Mesenchymal stem cell (in vitro differentiated cells and primary cell): Measurements from ENCODE around the gene VSTM1.
"Not testable (repeated sequence)": the region's sequence is repeated elsewhere in the genome, so short reads cannot be mapped to it uniquely, and the experiment has no call there.

ENCODE experiments used
- DNase-seq: peaks from one replicate; pipeline ENCODE4 v3.0.0-alpha.2; 2013
- H2AFZ ChIP-seq: one replicate; pipeline ENCODE4 v1.6.1; 2013; ENCODE audit warnings: low read depth, mild to moderate bottlenecking, control low read depth, inconsistent platforms, low read length, moderate library complexity
- H2AK5ac ChIP-seq: 2 replicates; pipeline ENCODE4 v1.6.1; 2013; ENCODE audit warnings: low read length, moderate library complexity, mild to moderate bottlenecking, inconsistent platforms; ENCODE audit not compliant: severe bottlenecking
- H2BK120ac ChIP-seq: one replicate; pipeline ENCODE4 v1.6.1; 2013; ENCODE audit warnings: low read depth, mild to moderate bottlenecking, inconsistent platforms, low read length, moderate library complexity
- H2BK12ac ChIP-seq, 2 experiments: one replicate each; pipeline ENCODE4 v1.6.1; 2013; ENCODE audit warnings: inconsistent platforms in 2 of 2, low read length in 2 of 2, mild to moderate bottlenecking in 2 of 2, moderate library complexity in 2 of 2, control low read depth in 1 of 2
- H2BK15ac ChIP-seq: one replicate; pipeline ENCODE4 v1.6.1; 2013; ENCODE audit warnings: mild to moderate bottlenecking, low read depth, inconsistent platforms; ENCODE audit not compliant: poor library complexity, severe bottlenecking
- H2BK5ac ChIP-seq: 2 replicates; pipeline ENCODE4 v1.6.1; 2013; ENCODE audit warnings: low read depth, mild to moderate bottlenecking, low read length, control low read depth, inconsistent platforms; ENCODE audit not compliant: poor library complexity, severe bottlenecking
- H3K14ac ChIP-seq, 2 experiments: one replicate each; pipeline ENCODE4 v1.6.1; 2013; ENCODE audit warnings: inconsistent platforms in 2 of 2, low read length in 2 of 2, control low read depth in 1 of 2, mild to moderate bottlenecking in 1 of 2, moderate library complexity in 1 of 2
- H3K18ac ChIP-seq, 2 experiments: one replicate each; pipeline ENCODE4 v1.6.1; 2013; ENCODE audit warnings: inconsistent platforms in 2 of 2, low read length in 2 of 2, control low read depth in 1 of 2, low read depth in 1 of 2, mild to moderate bottlenecking in 1 of 2
- H3K23ac ChIP-seq, 2 experiments: one replicate each; pipeline ENCODE4 v1.6.1; 2013; ENCODE audit warnings: inconsistent platforms in 2 of 2, low read length in 2 of 2, mild to moderate bottlenecking in 2 of 2, moderate library complexity in 2 of 2, control low read depth in 1 of 2
- H3K27ac ChIP-seq: 2 replicates; pipeline ENCODE4 v1.5.1; 2013; ENCODE audit warnings: mild to moderate bottlenecking, moderate library complexity, low read length, control low read depth, inconsistent platforms; ENCODE audit not compliant: poor library complexity, severe bottlenecking
- H3K27me3 ChIP-seq, 2 experiments: 2 replicates each; pipeline versions ENCODE4 v1.6.1 to v1.7.0; 2013; ENCODE audit warnings: low read length in 2 of 2, mild to moderate bottlenecking in 2 of 2, moderate library complexity in 2 of 2, control low read depth in 1 of 2, inconsistent platforms in 1 of 2; ENCODE audit not compliant: control insufficient read depth in 1 of 2, insufficient read depth in 1 of 2
- H3K36me3 ChIP-seq, 2 experiments: 2 replicates each; pipeline versions ENCODE4 v1.6.1 to v1.7.0; 2013; ENCODE audit warnings: low read length in 2 of 2, control low read depth in 1 of 2, inconsistent platforms in 1 of 2, low read depth in 1 of 2, mild to moderate bottlenecking in 1 of 2; ENCODE audit not compliant: insufficient read depth in 2 of 2, control insufficient read depth in 1 of 2
- H3K4ac ChIP-seq, 2 experiments: one replicate each; pipeline ENCODE4 v1.6.1; 2013; ENCODE audit warnings: inconsistent platforms in 2 of 2, low read length in 2 of 2, mild to moderate bottlenecking in 2 of 2, moderate library complexity in 2 of 2, control low read depth in 1 of 2, low read depth in 1 of 2
- H3K4me1 ChIP-seq: 2 replicates; pipeline ENCODE4 v1.6.1; 2013; ENCODE audit warnings: low read depth, low read length, control low read depth; ENCODE audit not compliant: control insufficient read depth, insufficient read depth
- H3K4me2 ChIP-seq: 2 replicates; pipeline ENCODE4 v1.6.1; 2013; ENCODE audit warnings: low read length, mild to moderate bottlenecking, inconsistent platforms; ENCODE audit not compliant: poor library complexity, severe bottlenecking
- H3K4me3 ChIP-seq, 2 experiments: 2 replicates each; pipeline versions ENCODE4 v1.5.1 to v1.7.0; 2013; ENCODE audit warnings: low read length in 2 of 2, mild to moderate bottlenecking in 2 of 2, control low read depth in 1 of 2, low read depth in 1 of 2; ENCODE audit not compliant: insufficient read depth in 1 of 2
- H3K79me1 ChIP-seq: replicated peaks from 2 replicates; pipeline ENCODE4 v1.6.1; 2013; ENCODE audit warnings: mild to moderate bottlenecking, control low read depth, low read length, inconsistent platforms; ENCODE audit not compliant: poor library complexity, severe bottlenecking
- H3K9ac ChIP-seq: 2 replicates; pipeline ENCODE4 v1.7.0; 2013; ENCODE audit warnings: mild to moderate bottlenecking, low read length, moderate library complexity
- H3K9me3 ChIP-seq: 2 replicates; pipeline ENCODE4 v1.7.0; 2013; ENCODE audit warnings: mild to moderate bottlenecking, low read length; ENCODE audit not compliant: control insufficient read depth
- H4K8ac ChIP-seq: one replicate; pipeline ENCODE4 v1.6.1; 2013; ENCODE audit warnings: inconsistent platforms, mild to moderate bottlenecking, low read length, moderate library complexity
- H4K91ac ChIP-seq: one replicate; pipeline ENCODE4 v1.6.1; 2013; ENCODE audit warnings: mild to moderate bottlenecking, low read length, inconsistent platforms
- whole genome bisulfite sequencing: methylation state at CpG from one replicate; pipeline ENCODE4 v1.1.7; 2013; ENCODE audit warnings: mixed read lengths; 5-methylcytosine and 5-hydroxymethylcytosine counted together

Gene VSTM1

DNA sequence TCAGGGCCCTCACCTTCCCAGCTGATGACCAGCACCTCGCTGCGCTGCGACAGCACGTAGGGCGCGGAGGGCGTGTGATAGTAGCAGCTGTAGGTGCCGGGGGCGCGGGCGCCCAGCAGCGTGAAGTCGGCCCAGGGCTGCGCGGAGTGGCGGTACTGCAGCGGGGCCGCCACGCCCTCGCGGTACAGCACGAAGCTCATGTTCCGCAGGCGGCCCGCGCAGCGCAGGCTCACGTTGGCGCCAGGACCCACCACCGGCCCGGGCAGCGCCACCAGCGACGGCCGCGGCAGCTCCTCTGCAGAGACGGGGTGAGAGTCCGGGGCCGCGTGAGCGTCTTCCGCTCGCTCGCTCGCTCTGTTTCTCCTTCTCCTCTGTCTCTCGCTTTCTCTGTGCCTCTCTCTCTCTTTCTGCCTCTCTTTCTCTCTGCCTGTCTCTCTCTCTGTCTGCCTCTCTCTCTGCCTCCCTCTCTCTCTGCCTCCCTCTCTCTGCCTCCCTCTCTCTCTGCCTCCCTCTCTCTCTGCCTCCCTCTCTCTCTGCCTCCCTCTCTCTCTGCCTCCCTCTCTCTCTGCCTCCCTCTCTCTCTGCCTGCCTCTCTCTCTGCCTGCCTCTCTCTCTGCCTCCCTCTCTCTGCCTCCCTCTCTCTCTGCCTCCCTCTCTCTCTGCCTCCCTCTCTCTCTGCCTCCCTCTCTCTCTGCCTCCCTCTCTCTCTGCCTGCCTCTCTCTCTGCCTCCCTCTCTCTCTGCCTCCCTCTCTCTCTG lies 32.3 kb upstream of the VSTM1 start:
- Histone ChIP-seq H3K23ac (peak overlapping the region in 1 of 2 experiments; percentile 23), H3K27me3 (peaks cover 0 to 12% of the 10 kb centered on the region in 2 experiments), H2AFZ (peak overlapping the region; percentile 33), H3K18ac (peak overlapping the region in 1 of 2 experiments; percentile 7), H3K4me2 (peak overlapping the region; percentile 76), H3K9ac (peak overlapping the region; percentile 85), H3K4me3 (peak overlapping the region; percentile 43 to 77)
- not testable (repeated sequence) for H2BK5ac ChIP-seq, H2BK15ac ChIP-seq, H3K14ac ChIP-seq, H3K4ac ChIP-seq, H2BK120ac ChIP-seq, H3K36me3 ChIP-seq, H3K79me1 ChIP-seq, H3K4me1 ChIP-seq, H2AK5ac ChIP-seq, H3K27ac ChIP-seq, H3K9me3 ChIP-seq, H2BK12ac ChIP-seq, H4K91ac ChIP-seq, H4K8ac ChIP-seq
- DNase-seq, result peak; percentile 36
- 2% methylated on average over 44 of the region's 46 CpGs for WGBS

DNA sequence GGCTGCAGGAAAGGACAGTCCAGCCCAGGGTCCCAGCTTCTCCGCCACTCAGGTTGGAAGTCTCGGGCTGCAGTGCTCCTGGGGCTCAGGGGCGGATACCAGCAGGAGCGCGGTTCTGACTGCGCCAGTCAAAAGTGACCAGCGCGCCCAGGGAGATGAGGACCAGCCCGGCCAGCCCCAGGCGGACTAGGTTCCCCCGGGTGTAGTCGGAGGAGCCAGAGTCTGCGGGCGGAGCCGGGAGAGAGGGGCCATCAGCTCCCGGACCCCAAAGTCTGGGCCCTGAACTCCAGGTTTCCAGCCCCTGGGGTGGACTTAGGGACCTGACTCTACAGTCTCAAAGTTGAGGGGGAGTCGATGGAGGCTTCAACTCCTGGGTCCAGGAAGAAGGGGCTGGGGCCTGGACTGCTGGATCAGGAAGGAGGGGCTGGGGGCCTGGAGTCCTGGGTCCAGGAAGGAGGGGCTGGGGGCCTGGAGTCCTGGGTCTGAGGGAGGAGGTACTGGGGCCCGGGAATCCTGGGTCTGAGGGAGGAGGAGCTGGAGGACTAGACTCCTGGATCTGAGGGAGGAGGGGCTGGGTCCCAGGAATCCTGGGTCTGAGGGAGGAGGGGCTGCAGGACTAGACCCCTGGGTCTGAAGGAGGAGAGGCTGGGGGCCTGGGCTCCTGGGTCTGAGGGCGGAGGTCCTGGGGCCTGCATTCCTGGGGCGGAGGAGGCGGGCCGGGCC lies 31.6 kb upstream of the VSTM1 start:
- peaks cover 4% of the 10 kb centered on the region for H3K9me3 ChIP-seq

DNA sequence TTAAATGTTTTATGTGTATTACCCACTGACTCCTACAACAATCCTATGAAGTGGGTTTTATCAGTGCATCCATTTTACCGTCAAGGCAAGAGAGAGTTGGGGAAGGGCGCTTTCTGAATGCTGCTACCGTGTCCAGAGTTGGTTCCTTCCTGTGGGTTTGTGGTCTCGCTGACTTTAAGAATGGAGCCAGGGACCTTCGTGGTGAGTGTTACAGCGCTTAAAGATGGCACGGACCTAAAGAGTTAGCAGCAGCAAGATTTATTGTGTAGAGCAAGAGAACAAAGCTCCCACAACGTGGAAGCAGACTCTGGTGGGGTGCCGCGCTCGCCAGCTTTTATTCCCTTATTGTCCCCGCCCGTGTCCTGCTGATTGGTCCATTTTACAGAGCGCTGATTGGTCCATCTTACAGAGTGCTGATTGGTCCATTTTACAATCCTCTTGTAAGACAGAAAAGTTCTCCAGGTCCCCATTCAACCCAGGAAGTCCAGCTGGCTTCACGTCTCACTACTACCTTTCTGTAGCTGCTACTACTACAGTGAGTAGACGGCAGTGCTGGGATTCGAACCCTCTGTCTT lies 30.8 kb upstream of the VSTM1 start:
- Histone ChIP-seq H3K79me1 (no peaks in the 10 kb centered on the region), H3K4me1 (peaks cover 6% of the 10 kb centered on the region), H3K9me3 (peaks cover 4% of the 10 kb centered on the region), H3K27me3 (peaks cover 0 to 12% of the 10 kb centered on the region in 2 experiments), H3K4ac (no peak overlapping the region), H3K14ac (no peak overlapping the region), H3K36me3 (no peaks in the 10 kb centered on the region), H4K91ac (no peak overlapping the region), H2AFZ (no peak overlapping the region), H2BK15ac (no peak overlapping the region), H3K27ac (no peak overlapping the region), H2BK120ac (no peak overlapping the region), H2BK12ac (no peak overlapping the region), H2BK5ac (no peak overlapping the region), H3K4me2 (no peak overlapping the region), H3K18ac (no peak overlapping the region), H2AK5ac (no peak overlapping the region), H3K9ac (no peak overlapping the region), H3K23ac (no peak overlapping the region), H3K4me3 (no peak overlapping the region), H4K8ac (no peak overlapping the region)
- DNase-seq, result no peak
- 87% methylated on average over 17 of the region's 17 CpGs for WGBS

More for the DNA sequence above, 31.6 kb upstream of the VSTM1 start:
- H3K27me3 ChIP-seq, result peaks cover 0 to 12% of the 10 kb centered on the region in 2 experiments
- no peak overlapping the region for H2BK5ac ChIP-seq
- H4K8ac ChIP-seq, result no peak overlapping the region
- peak overlapping the region; percentile 43 to 77 for H3K4me3 ChIP-seq
- H3K23ac ChIP-seq, result peak overlapping the region in 1 of 2 experiments; percentile 23
- no peaks in the 10 kb centered on the region for H3K36me3 ChIP-seq
- no peak overlapping the region for H3K14ac ChIP-seq
- peaks cover 6% of the 10 kb centered on the region for H3K4me1 ChIP-seq
- H3K4me2 ChIP-seq, result peak overlapping the region; percentile 76
- no peak overlapping the region for H2BK15ac ChIP-seq
- H2AK5ac ChIP-seq, result no peak overlapping the region
- no peak overlapping the region for H3K27ac ChIP-seq
- H3K9ac ChIP-seq, result peak overlapping the region; percentile 85
- no peak for DNase-seq
- H3K4ac ChIP-seq, result no peak overlapping the region
- no peaks in the 10 kb centered on the region for H3K79me1 ChIP-seq
- H4K91ac ChIP-seq, result no peak overlapping the region
- WGBS, result 81% methylated on average over 22 of the region's 22 CpGs
- H2BK12ac ChIP-seq, result no peak overlapping the region
- H3K18ac ChIP-seq, result no peak overlapping the region
- no peak overlapping the region for H2BK120ac ChIP-seq
- H2AFZ ChIP-seq, result peak overlapping the region; percentile 33

DNA sequence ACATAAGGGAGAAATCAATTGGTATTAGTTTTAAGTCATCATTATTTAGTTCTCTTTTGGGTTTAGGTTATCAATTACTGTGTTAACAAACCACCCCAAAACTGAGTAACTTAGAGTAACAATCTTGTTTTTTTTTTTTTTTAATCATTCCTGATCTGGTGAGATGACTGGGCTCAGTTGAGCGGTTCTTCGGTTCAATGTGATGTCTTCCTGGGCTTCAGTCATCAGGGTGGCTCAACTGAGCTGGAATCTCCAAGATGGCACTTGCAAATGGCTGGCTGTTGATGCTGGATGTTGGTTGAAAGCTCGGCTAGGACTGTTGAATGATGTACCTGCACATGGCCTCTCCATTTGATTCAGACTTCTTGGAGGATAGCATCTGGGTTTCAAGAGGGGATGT lies 20.7 kb upstream of the VSTM1 start:
- Histone ChIP-seq H2AK5ac (no peak overlapping the region), H3K4ac (no peak overlapping the region), H3K27ac (no peak overlapping the region), H3K23ac (no peak overlapping the region), H2BK120ac (no peak overlapping the region), H3K79me1 (no peaks in the 10 kb centered on the region), H3K9ac (no peak overlapping the region), H3K4me3 (no peak overlapping the region), H2BK15ac (no peak overlapping the region), H3K14ac (no peak overlapping the region), H2BK12ac (no peak overlapping the region), H3K18ac (no peak overlapping the region), H3K4me1 (no peaks in the 10 kb centered on the region), H3K9me3 (peaks cover 14% of the 10 kb centered on the region), H3K4me2 (no peak overlapping the region), H3K27me3 (no peaks in the 10 kb centered on the region), H2BK5ac (no peak overlapping the region), H3K36me3 (no peaks in the 10 kb centered on the region), H4K8ac (no peak overlapping the region), H2AFZ (no peak overlapping the region), H4K91ac (no peak overlapping the region)
- WGBS, result 76% methylated on average over 3 of the region's 3 CpGs
- no peak for DNase-seq
